Fibroblast of peridontal ligament (primary cell): ENCODE results near the gene FSTL3.
"Not testable (repeated sequence)": the region's sequence is repeated elsewhere in the genome, so short reads cannot be mapped to it uniquely, and the experiment has no call there.

Experiments used
- DNase-seq: peaks from one replicate; pipeline ENCODE4 v3.0.0-alpha.2; 2010; ENCODE audit errors: extremely low read depth

FSTL3 gene

DNA sequence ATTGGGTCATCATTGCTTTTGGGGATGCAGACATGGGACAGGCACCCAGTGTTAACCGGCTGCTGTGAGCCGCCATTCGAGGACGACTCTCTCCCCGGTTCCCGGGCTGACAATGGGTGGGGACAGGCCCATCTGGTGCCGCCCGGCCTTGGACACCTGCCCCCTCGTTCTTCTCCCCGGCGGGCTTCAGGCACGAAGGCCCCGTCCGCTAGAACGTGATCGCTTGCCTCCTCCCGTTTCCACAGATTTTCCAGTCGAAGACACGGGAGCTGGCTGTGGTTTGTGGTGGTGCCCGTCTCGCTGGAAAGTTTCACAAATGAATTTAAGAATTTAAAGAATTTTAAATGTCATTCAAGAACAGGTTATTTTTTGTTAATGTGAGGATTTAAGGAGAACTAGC is 34.6 kb downstream of the FSTL3 start:
- DNase-seq: no peak

GRCh38 chr19:711254-711653 is 35.1 kb downstream of the FSTL3 start:
- DNase-seq: no peak

- DNase-seq: no peak
Measured at GRCh38 chr19:715347-715746, 39.2 kb downstream of the FSTL3 start.

GRCh38 chr19:718251-718951 is 42.2 kb downstream of the FSTL3 start:
- no peak for DNase-seq

DNA sequence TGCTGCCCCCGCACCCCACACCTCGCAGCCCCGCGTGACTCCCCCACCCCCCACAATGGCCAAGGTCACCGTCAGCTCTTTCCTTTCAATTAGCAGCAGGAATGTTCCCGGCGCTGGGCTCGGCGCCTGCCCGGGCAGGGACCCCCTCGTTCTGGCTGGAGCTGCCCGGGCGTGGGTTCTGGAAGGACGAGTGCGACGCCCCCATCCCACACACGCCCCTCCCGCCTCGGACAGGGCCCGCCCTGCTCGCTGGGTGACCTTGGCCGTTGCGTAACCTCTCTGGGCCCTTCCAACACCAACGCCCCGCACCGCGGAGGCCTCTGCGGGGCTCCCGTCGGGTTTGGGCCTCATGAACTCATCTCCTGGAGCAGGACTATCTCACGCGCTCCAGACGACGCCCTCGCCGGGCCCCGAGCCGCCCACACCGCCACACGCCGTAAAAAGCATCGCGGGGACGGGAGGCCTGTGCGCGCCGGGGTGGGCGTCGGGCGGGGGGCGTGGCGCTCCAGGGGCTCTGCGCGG is 42.9 kb downstream of the FSTL3 start:
- DNase-seq: peak; percentile 35

GRCh38 chr19:719636-720344 is 43.6 kb downstream of the FSTL3 start:
- DNase-seq: no peak

DNA sequence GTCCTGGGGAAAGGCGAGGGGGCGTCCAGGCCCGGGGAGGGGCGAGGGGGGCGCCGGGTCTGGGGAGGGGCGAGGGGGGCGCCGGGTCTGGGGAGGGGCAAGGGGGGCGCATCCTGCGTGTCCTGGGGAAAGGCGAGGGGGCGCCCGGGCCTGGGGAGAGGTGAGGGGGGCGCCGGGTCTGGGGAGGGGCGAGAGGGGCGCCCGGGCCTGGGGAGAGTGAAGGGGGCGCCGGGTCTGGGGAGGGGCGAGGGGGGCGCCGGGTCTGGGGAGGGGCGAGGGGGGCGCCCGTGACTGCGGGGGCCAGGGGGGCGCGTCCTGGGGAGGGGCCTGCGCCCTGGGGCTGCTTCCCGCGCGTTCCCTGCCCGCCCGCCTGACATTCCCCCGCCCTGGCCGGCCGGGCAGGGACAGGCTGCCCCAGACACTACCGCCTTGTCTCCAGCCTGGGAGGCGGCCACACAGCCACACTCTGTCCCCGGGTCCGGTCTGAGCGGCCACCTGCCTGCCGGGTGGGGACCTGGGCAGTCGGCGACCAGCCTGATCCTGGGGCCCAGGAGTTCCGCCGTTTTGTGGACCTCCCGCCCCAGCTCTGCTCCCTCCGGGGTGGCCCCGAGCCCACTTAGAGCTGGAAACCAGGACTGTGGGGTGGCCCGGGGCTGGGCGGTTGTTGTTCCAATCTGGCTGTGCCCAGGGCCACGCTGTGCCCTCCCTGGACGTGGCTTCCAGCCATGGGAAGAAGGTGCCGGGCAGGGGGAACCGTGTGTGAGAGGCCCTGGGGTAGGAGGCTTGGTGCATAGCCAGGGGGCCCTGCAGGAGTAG is 44.4 kb downstream of the FSTL3 start:
- no peak for DNase-seq

- no peak for DNase-seq
Measured at GRCh38 chr19:722553-723101, 46.4 kb downstream of the FSTL3 start.

DNA sequence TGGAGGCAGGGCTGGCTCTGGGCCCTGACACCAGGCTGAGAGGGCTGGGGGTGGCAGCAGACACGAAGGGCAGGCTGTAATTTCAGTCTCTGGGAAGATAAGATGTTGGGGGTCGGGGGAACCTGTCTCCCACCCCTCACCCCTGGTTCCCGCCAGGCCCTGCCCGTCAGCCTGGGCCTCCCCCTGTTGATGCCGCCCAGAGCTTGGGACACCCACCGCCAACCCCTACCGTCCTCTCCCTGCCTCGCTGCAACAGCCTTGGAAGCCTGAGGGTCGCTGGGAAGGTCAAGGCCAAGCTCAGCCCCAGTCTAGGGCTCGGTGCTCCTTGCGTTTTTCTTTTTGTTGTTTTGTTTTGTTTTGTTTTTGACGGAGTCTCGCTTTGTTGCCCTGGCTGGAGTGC is 47.1 kb downstream of the FSTL3 start:
- no peak for DNase-seq

GRCh38 chr19:723714-724113 is 47.5 kb downstream of the FSTL3 start:
- no peak for DNase-seq

DNA sequence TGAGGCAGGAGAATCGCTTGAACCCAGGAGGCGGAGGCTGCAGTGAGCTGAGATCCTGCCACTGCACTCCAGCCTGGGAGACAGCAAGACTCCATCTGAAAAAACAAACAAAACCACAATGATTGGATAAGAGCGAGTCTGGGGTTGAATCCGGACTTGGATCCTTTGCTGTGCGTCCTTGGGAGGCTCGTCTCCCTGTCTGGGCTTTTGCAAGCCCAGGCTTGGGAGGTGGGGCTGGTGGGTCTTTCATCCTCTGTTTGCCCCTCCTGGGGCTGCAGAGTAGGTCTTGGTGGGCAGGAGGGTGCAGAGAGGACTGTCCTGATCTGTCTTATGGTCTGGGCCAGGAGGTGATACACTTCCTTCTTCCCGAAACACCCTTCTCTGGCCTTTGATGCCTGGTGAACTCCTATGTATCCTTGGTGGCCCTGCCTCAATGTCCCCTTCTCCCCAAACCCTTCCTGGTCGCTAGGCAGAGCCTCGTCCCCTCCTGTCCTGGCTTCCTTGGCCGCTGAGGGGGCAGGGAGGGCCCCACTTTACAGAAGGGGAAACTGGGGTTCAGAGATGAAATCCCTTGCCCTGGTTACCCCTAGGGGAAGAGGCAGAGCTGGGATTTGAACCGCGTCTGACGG is 49.4 kb downstream of the FSTL3 start:
- DNase-seq: no peak

DNA sequence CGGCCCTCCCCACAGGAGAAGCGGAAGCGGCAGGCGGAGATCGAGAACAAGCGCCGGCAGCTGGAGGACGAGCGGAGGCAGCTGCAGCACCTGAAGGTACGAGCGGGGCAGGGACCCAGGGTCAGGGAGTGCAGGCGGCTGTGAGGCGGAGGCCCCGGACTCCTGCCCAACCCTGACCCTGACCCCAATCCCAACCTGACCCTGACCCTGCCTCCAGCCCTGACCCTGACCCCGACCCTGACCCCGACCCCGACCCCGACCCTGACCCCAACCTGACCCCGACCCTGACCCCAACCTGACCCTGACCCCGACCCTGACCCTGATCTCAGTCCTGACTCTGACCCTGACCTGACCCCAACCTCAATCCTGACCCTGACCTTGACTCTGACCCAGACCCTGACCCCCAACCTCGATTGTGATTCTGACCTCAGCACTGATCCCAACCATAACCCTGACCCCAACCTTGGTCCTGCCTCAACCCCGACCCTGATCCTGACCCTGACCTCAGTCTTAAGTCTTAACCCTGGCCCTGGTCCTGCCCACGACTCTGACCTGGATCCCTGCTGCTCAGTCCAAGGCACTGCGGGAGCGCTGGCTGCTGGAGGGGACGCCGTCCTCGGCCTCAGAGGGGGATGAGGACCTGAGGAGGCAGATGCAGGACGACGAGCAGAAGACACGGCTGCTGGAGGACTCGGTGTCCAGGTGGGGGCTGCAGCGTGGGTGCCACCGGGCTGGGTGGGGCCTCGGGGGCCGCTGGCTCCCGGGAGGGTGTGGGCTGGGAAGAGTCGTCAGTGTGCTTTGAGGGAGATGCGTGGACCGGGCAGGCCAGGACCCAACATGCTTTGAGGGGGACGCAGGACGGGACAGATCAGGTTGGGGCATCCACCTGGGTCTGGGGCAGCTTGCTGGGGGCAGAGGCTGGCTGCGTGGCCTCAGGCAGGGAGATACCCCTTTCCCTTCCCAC is 51.1 kb downstream of the FSTL3 start:
- no peak for DNase-seq

DNA sequence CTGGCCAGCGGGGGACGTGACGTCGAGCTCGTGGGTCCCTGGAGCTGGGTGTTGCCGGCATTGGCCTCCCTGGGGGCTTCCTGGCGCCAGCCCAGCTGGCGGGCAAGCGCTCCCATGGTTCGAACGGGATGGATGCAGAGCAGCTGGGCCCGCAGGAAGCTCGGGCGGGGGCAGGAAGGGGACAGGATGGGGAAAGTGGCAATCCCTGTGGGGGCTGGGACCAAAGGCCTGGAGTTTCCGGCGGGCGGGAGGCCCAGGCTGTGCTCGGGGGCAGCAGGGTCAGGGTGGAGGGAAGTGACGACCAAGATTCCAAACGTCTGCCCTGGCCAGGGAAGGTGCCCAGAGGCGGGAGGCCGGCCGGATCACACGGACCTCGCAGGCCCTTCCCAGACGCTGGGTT is 51.8 kb downstream of the FSTL3 start:
- no peak for DNase-seq

GRCh38 chr19:729564-729963 is 53.4 kb downstream of the FSTL3 start:
- DNase-seq: not testable (repeated sequence)

DNA sequence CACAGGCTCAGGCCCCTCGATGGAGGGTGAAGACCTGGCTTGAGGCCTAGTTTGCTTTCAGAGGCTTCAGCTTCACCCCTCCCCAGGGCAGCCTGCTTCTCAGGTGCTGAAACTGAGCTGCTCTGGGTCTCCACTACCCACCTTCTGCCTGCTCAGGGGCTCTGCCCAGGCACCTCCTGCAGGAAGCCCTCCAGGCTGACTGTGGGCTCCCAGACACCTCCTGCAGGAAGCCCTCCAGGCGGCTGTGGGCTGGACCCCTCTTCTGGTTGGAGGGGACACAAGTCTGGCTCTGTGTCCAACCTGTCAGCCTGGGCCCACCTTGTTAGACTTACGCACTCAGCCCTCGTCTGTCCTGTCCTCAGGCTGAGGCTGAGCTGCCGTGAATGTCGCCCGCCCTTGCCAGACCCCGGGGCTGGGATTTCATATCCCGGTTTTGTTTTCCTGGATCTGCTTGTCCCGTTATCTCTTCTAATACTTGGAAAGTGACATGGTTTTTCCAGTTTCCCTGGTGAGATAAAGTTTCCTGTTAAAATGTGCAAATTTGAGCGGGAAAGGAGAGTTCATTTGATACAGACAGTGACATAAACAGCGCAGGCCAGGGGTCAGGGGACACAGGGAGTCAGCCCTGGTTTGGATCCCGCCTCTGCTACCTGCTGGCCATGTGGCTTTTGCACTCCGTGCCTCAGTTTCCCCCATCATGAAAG is 53.9 kb downstream of the FSTL3 start:
- no peak for DNase-seq

- no peak for DNase-seq
Measured at GRCh38 chr19:731000-731399, 54.8 kb downstream of the FSTL3 start.

DNA sequence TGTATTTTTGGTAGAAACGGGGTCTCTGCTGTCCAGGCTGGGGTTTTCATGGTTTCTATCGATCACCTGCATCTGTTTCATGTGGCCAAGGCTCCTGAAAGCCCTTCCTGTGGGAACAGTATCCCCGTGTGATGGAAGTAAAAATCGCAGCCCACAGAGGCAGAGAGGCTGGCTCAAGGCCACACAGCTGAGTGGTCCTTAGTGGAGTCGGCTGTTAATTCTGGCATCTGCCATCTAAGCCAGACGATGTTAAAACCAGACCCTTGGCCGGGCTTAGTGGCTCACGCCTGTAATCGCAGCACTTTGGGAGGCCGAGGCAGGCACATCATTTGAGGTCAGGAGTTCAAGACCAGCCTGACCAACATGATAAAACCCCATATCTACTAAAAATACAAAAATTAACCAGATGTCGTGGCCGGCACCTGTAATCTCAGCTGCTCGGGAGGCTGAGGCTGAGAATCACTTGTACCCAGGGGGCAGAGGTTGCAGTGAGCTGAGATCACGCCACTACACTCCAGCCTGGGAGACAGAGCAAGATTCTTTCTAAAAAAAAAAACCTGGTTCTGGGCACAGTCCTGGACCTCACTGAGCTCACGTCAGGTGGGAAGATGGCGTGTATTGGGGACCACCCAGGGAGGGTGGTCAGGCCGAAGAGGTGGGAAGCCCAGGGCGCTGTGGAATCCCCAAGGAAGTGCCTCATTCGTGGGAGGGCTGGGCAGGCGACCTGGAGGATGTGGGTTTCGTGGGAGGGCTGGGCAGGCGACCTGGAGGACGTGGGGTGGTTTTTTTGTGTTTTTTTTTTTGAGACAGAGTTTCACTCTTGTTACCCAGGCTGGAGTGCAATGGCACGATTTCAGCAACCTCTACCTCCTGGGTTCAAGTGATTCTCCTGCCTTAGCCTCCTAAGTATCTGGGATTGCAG is 56.2 kb downstream of the FSTL3 start:
- no peak for DNase-seq
